K562 (cell line): ENCODE data around the gene YOD1. TPM values are rescaled to one million over a fixed set of nuclear protein-coding genes. Genes with fewer than 3 reads are reported as not detected.

Experiments
- ARHGAP35 ChIP-seq: fragments of 450-650 bp; IDR thresholded peaks from 2 replicates; pipeline ENCODE4 v1.6.1; 2018; ENCODE audit not compliant: partially characterized antibody
- C11orf30 ChIP-seq: fragments of 450-650 bp; IDR thresholded peaks from 2 replicates; pipeline ENCODE4 v1.6.1; 2016; ENCODE audit warnings: low read depth, mild to moderate bottlenecking
- DEAF1 ChIP-seq: fragments of 450-650 bp; formaldehyde crosslinking; IDR thresholded peaks from 2 replicates; pipeline ENCODE4 v1.4.0; 2020; ENCODE audit warnings: mild to moderate bottlenecking, moderate library complexity
- ERF ChIP-seq: fragments of 450-650 bp; formaldehyde crosslinking; IDR thresholded peaks from 2 replicates; pipeline ENCODE4 v1.4.0; 2020; ENCODE audit warnings: mild to moderate bottlenecking, mixed read lengths
- HDGF ChIP-seq: fragments of 450-650 bp; IDR thresholded peaks from 2 replicates; pipeline ENCODE4 v1.6.1; 2016
- HINFP ChIP-seq: fragments of 450-650 bp; conservative IDR thresholded peaks from 2 replicates; pipeline ENCODE4 v1.6.1; 2016; ENCODE audit warnings: missing genetic modification characterization, low read depth, mild to moderate bottlenecking, control low read depth, missing compliant biosample characterization
- MYBL2 ChIP-seq, 2 experiments: fragments of 450-650 bp in 1 of 2; sonication (generic) in 1 of 2; formaldehyde crosslinking in 1 of 2; IDR thresholded peaks; 2 replicates each; pipeline versions ENCODE4 v1.6.1 to v1.8.1; 2017 to 2022; ENCODE audit warnings: borderline replicate concordance in 1 of 2, inconsistent platforms in 1 of 2, low read depth in 1 of 2, mild to moderate bottlenecking in 1 of 2, missing genetic modification reagents in 1 of 2, moderate library complexity in 1 of 2
- NCOA2 ChIP-seq, 2 experiments: fragments of 450-650 bp; IDR thresholded peaks; 2 replicates each; pipeline ENCODE4 v1.6.1; 2018; ENCODE audit warnings: mild to moderate bottlenecking in 2 of 2, moderate library complexity in 1 of 2; ENCODE audit not compliant: partially characterized antibody in 2 of 2
- SAFB2 ChIP-seq: fragments of 200-400 bp; formaldehyde crosslinking; IDR thresholded peaks from 2 replicates; pipeline ENCODE4 v1.6.1; 2018; ENCODE audit warnings: borderline replicate concordance, low read length, low read depth, moderate library complexity; ENCODE audit not compliant: severe bottlenecking
- SFPQ ChIP-seq: fragments of 200-400 bp; formaldehyde crosslinking; IDR thresholded peaks from 2 replicates; pipeline ENCODE4 v1.6.1; 2017; ENCODE audit warnings: mild to moderate bottlenecking, low read depth, low read length, moderate library complexity
- SMARCA4 ChIP-seq: fragments of 450-650 bp; IDR thresholded peaks from 2 replicates; pipeline ENCODE4 v1.6.1; 2016
- TSC22D4 ChIP-seq: fragments of 450-650 bp; IDR thresholded peaks from 2 replicates; pipeline ENCODE4 v1.6.1; 2016; ENCODE audit warnings: missing genetic modification characterization, missing biosample characterization, control low read depth
- ZHX1 ChIP-seq: fragments of 150-350 bp; conservative IDR thresholded peaks from 2 replicates; pipeline ENCODE4 v1.6.1; 2014; ENCODE audit warnings: low read length
- ZNF175 ChIP-seq: fragments of 200-800 bp; sonication (Bioruptor generic); IDR thresholded peaks from 2 replicates; pipeline ENCODE4 v1.6.1; 2016; ENCODE audit warnings: low read depth, mild to moderate bottlenecking, missing genetic modification characterization, missing compliant biosample characterization
- polyA plus RNA-seq, 8 experiments: library from polyadenylated mRNA; depleted of rRNA in 4 of 8; stranded (reverse) in 5 of 8; unstranded in 3 of 8; fragments of >200 nt; fragmentation: Nextera tagmentation in 2 of 8; fragmentation: Illumina TruSeq in 1 of 8; extraction: Ambion mirVana in 2 of 8; extraction: Trizol in 1 of 8; gene quantifications; 2 replicates each; pipeline versions ENCODE4 v1.2.1 to v1.2.3, GENCODE V29; 2011 to 2014; ENCODE audit warnings: inconsistent platforms in 1 of 8, missing spikeins in 1 of 8
- total RNA-seq, 7 experiments: library from RNA; depleted of rRNA in 6 of 7; stranded (reverse); fragments of >200 nt in 6 of 7; fragmentation: Illumina TruSeq in 2 of 7; extraction: Trizol in 2 of 7; gene quantifications; 2 replicates each; pipeline versions ENCODE4 v1.2.1 to v1.2.3, GENCODE V29; 2011 to 2021; ENCODE audit warnings: low replicate concordance in 1 of 7
- TF ChIP-seq, protein P1 (sequence below): sonication (generic); formaldehyde crosslinking; IDR thresholded peaks from 2 replicates; pipeline ENCODE4 v1.8.0; 2022; ENCODE audit warnings: mild to moderate bottlenecking, low read depth, missing genetic modification reagents

YOD1 gene
- total and polyA plus RNA-seq, 9 of the 15 experiments (the other 6 are each of a cell fraction or from before 2014, with no cell fraction given), result 18.2 to 78.1 (median 46.9) TPM

- TF ChIP-seq C11orf30, result no peak
- no peak for TF ChIP-seq NCOA2 (IDR thresholded peaks at IDR 0.05; ENCODE audit: partially characterized antibody in 2 of 2)
- TF ChIP-seq ZHX1, result no peak
- TF ChIP-seq, protein P1, sequence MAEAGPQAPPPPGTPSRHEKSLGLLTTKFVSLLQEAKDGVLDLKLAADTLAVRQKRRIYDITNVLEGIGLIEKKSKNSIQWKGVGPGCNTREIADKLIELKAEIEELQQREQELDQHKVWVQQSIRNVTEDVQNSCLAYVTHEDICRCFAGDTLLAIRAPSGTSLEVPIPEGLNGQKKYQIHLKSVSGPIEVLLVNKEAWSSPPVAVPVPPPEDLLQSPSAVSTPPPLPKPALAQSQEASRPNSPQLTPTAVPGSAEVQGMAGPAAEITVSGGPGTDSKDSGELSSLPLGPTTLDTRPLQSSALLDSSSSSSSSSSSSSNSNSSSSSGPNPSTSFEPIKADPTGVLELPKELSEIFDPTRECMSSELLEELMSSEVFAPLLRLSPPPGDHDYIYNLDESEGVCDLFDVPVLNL, result no peak
- TF ChIP-seq HDGF, result no peak
- TF ChIP-seq SAFB2, result no peak
- no peak for TF ChIP-seq ZNF175 (CRISPR knock-in tag)
- no peak for TF ChIP-seq SFPQ
- no peak for TF ChIP-seq ARHGAP35
- TF ChIP-seq MYBL2 (IDR thresholded peaks at IDR 0.05; ENCODE audit: low read depth), result no peak
- no peak for TF ChIP-seq MYBL2 (CRISPR knock-in tag; IDR thresholded peaks at IDR 0.05; ENCODE audit: borderline replicate concordance)
- TF ChIP-seq DEAF1 (CRISPR knock-in tag), result peak; percentile 6; the same call in 1 of the 2 replicates
- peak; percentile 88 for TF ChIP-seq ERF
- 0 out of 2 replicates have a peak, but pooled peaks have one; percentile 48 for TF ChIP-seq HINFP (tag)
- no peak for TF ChIP-seq TSC22D4
- no peak; the same call in 1 of the 2 replicates for TF ChIP-seq SMARCA4
These were observed 25.7 kb downstream of the YOD1 start (continued) for GRCh38 chr1:207025146-207025880.
